GM19467 (cell line): Measurements from ENCODE around the gene SNU13.
"Not testable (repeated sequence)": the region's sequence is repeated elsewhere in the genome, so short reads cannot be mapped to it uniquely, and the experiment has no call there.

Source experiments
- ATAC-seq: cut with Tn5 transposase; IDR thresholded peaks from one replicate; pipeline ENCODE4 v1.9.1; 2021; ENCODE audit warnings: mild to moderate bottlenecking, moderate library complexity; ENCODE audit not compliant: unreplicated experiment

SNU13 gene

GRCh38 chr22:41688365-41689211 is at the start of gene SNU13:
SNU13 (minus strand) TSS chr22:41688867; CDS start chr22:41688796, 71 bp downstream.
- ATAC-seq: peak; percentile 88

- not testable (repeated sequence) for ATAC-seq
Observed at GRCh38 chr22:41733241-41733640, 44.6 kb upstream of the SNU13 start.

GRCh38 chr22:41732096-41732772 is 43.6 kb upstream of the SNU13 start:
- ATAC-seq: no peak

GRCh38 chr22:41731609-41732008 is 42.9 kb upstream of the SNU13 start:
- ATAC-seq: no peak

- ATAC-seq: no peak
Observed at GRCh38 chr22:41725510-41726110, 36.9 kb upstream of the SNU13 start.

DNA sequence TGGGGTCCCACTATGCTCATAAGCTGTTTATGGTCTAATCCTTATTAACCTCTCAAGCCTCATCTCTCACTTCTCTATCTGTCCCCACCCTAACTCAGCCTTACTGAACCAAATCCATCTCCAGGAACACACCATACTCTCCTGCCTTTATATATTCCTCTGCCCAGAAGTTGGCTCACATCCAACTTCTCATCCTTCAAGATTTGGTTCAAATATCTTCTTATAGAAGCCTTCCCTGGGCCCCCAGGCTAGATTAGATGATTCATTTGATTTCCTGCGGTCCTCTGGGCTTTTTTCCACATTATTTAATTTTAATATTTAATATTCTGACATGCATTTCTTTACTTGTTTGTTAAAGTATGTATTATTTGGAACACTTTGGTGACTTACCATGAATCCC is 33.8 kb upstream of the SNU13 start:
- no peak for ATAC-seq

DNA sequence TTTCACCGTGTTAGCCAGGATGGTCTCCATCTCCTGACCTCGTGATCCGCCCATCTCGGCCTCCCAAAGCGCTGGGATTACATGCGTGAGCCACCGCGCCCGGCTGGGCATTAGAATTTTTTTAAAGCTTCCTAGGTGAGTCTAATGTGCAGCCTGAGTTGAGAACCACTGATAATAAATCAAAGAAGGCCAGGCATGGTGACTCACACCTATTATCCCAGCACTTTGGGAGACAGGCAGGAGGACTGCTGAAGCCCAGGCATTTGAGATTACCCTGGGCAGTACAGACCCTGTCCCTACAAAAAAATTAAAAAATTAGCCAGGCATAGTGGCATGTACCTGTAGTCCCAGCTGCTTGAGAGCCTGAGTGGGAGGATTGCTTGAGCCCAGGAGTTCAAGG is 24.3 kb upstream of the SNU13 start:
- ATAC-seq: no peak

DNA sequence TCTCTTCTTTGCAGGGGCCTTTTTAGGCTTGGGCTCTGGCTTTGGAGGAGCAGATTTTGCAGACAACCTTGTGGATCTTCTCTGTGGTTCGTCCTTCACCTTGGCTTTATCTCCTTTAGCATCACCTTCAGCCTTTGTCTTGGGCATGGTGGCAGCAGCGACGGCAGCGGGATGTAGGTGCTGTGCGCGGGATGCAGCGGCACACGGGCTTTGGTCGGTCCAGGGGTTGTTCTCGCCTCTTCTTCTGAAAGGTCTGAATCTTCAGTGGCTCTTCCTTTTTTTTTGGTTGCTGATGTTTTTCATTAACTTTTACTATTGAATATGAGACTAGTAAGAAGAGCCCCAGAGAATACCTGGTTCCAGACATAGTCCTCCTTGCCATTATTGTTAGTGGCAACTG is 20.7 kb upstream of the SNU13 start:
- no peak for ATAC-seq

DNA sequence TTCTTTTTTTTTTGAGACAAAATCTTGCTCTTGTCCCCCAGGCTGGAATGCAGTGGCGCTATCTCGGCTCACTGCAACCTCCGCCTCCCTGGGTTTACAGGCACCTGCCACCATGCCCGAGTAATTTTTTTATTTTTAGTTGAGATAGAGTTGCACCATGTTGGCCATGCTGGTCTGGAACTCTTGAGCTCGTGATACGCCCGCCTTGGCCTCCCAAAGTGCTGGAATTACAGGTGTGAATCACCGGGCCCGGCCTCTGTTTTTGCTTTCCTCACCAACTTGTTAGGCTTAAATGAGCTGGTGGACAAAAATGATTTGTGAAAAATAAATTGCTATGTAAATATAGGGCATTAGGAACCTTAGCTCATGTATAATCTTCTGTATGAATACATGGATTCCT is 14.1 kb upstream of the SNU13 start:
- no peak for ATAC-seq

GRCh38 chr22:41700108-41700364 is 11.4 kb upstream of the SNU13 start:
- ATAC-seq: no peak

DNA sequence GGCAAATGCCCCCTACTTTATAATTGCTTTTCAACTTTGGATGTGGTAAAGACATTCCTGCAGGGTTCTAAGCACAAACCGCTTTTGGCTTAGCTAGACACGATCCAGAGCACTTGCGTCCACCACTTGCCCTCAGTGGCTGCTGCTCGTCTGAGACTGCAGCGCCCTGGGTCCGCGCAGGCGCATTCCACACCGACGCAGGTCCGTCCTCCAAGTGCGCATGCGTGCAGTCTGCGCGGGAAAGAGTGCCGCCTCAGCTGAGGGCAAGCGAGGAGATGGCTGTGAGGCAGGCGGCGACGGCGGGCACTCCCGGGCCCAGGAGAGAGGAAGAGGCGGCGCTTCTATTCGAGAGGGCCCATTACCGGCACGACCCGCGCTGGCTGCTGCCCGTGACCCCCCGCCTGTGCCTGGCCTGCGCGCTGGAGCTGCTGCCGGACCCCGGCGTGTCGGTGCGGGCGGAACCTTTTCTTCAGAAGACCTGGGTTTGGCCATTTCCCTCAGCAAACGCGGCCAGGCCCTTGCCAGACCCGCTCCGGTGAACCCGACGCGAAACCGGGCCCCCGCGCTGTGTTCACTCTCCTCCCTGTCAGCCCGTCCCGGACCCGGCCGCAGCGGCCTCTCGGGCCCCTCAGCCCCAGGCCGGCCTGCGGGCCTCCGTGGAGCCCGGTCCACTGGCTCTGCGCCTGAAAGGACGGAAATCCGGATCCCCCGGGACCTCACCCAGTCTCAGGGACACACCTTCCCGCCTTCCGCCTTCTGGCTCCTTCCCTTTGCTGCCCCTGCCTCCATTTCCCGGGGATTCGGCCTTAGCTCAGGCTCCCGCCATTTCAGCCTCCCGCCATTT is 10.8 kb upstream of the SNU13 start, which contains the start of gene MEI1:
TSS of gene MEI1 (plus strand) at position 240 of the 844 bp plus-strand sequence. CDS start at position 276, 36 bp downstream.
- ATAC-seq: no peak

DNA sequence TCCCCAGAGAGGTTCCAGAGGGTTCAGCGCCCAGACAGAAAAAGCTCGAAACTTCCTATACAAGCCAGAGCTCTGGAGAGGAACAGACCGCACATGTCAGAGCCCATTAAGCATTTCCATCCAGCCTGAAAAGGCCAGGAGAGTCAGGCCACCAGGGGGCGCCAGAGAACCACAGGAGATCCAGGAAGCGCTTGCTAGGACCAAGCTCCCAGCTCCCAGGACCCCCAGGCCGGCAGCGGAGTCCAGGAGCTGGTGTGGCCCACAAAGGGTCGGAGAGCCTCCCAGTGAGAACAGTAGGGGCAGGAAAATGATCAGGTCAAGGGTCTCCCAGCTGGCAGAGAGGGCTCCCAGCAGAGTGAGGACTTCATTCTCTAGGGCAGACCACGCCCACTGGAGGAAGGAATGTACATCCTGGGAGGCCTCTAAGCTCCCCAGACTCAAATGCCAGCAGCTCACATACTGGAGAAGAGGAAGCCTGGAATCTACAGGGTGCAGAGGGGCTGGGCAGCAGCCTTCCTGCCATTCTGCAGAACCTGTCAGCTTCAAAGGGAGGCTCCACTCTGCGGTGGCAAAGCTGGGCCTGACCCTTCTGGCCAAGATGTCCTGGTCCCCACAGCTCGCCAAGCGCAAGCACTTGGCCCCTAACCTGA is 8.6 kb upstream of the SNU13 start:
- no peak for ATAC-seq

DNA sequence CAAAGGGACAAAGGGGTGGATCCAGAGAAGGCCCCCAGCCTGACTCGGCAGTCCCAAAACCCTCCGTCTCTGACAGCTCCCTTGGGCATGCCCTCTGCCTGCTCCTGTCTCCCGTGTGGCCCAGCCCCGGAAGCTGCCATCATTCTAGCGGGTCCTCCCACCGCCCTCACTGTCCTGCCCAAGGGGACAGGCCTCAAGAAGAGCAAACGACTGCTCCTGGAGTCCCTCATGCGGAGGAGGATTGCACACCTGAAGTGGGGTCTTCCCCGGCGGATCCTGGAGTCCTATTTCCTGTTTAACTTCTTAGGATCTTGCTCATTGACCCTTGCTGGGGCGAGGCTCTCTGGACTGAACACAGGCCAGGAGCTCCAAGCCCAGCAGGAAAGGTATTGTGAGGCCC is 8.0 kb upstream of the SNU13 start:
- ATAC-seq: no peak

DNA sequence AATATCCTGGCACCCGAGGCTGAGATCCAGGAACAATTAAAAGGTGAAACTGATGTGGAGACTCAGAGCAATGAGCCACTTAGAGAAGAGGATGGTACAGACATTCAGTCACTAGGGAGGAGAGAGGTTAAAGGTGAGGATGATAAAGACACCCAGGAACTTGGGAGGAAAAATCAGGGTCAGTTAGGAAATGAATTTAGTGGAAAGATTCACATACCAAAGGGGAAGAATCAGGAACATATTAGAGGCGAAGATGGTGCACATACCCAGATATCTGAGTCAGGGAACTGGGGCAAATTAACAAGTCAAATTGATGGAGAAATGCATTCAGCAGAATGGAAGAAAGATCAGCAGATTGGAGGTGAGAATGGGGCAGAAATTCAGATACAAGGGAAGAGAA is 6.5 kb upstream of the SNU13 start:
- no peak for ATAC-seq

- ATAC-seq: no peak
Observed at GRCh38 chr22:41690476-41690875, 1.8 kb upstream of the SNU13 start.

- no peak for ATAC-seq
Observed at GRCh38 chr22:41687901-41688364, 734 bp downstream of the SNU13 start.

DNA sequence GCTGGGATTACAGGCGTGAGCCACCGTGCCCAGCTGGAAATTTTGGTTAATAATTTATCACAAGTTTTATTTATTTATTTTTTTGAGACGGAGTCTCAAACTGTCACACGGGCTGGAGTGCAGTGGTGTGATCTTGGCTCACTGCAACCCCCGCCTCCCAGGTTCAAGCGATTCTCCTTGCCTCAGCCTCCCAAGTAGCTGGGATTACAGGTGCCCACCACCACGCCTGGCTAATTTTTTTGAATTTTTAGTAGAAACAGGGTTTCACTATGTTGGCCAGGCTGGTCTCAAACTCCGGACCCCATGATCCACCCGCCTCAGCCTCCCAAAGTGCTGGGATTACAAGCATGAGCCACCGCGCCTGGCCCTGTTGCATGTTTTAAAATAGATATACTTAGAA is 1.8 kb downstream of the SNU13 start:
- ATAC-seq: not testable (repeated sequence)

GRCh38 chr22:41684194-41684593 is 4.5 kb downstream of the SNU13 start:
- ATAC-seq: no peak

DNA sequence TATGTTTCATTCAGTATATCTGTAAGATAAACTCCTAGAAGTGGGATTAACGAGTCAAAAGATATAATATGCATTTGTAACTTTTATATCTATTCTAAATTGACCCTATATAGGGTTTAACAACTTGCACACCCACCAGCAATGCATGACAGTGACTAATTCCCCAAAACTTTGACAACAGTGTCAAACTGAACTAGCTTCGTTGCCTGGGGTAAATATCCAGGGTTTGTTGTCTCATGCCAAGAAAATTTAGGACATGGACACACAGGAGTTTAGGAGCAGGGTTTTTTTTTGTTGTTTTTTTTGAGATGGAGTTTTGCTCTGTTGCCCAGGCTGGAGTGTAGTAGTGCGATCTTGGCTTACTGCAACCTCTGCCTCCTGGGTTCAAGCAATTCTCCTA is 5.1 kb downstream of the SNU13 start:
- no peak for ATAC-seq

- ATAC-seq: no peak
Observed at GRCh38 chr22:41683052-41683451, 5.6 kb downstream of the SNU13 start.
